ENCODE results near the gene PWWP2B. TPM values are rescaled to one million over a fixed set of nuclear protein-coding genes. Genes with fewer than 3 reads are reported as not detected.

The PWWP2B gene
- 6.7 and 9.5 TPM in 2 replicates for total RNA-seq (2014; rRNA removed; shearing (Covaris generic))

GRCh38 chr10:132397036-132397541 is at the start of gene PWWP2B:
TSS of gene PWWP2B (plus strand) at chr10:132397200. CDS start at chr10:132397227, 27 bp downstream.
- peak; percentile 25 for DNase-seq (ENCODE audit: low read depth)

GRCh38 chr10:132347211-132347930 is 49.6 kb upstream of the PWWP2B start:
- no peak for DNase-seq (ENCODE audit: low read depth)

- DNase-seq (ENCODE audit: low read depth) = no peak
Measured at GRCh38 chr10:132347931-132348267, 49.1 kb upstream of the PWWP2B start.

DNA sequence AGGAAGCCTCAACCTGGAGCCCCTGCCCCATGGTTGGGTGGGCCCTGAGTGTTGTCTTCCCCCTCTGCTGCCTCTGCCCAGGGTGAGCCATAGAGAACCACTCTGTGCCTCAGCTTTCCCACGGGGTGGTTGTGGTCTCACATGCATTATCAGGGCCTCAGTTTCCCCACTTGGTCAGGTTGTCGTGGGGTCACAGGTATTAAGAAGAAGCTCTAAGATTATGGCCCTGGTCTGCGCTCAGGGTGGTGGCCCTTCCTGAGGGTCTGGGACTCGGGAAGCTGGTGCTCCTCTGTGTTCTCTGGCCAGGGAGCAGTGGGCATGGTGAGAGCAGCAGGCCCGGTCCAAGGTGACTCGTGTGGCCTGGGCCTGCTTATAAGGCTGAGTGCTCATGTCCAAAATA is 47.2 kb upstream of the PWWP2B start:
- no peak for DNase-seq (ENCODE audit: low read depth)

GRCh38 chr10:132350391-132350790 is 46.6 kb upstream of the PWWP2B start:
- DNase-seq (ENCODE audit: low read depth) = no peak

DNA sequence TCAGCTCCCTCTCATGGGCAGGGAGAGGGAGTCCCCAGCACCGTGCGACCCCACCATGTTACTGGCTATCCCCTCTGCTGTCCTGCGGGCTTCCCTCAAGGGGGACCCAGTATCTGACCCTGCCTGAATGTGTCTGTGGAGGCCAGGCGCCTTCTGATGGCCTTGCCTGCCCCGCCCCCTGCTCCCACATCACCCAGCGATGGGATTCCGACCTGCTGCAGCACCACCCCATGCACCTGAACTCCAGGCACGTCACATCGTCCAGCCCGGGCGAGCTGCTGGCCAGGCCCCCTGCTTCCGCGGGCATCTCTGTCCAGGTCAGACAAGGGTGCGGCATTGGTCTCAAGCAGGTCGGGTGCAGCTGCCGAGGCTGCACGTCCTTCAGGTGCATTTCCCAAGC is 46.1 kb upstream of the PWWP2B start:
- no peak for DNase-seq (ENCODE audit: low read depth)

- DNase-seq (ENCODE audit: low read depth) = no peak
Measured at GRCh38 chr10:132351611-132352010, 45.4 kb upstream of the PWWP2B start.

- peak; percentile 64 for DNase-seq (ENCODE audit: low read depth)
Measured at GRCh38 chr10:132352462-132353308, 44.3 kb upstream of the PWWP2B start.

DNA sequence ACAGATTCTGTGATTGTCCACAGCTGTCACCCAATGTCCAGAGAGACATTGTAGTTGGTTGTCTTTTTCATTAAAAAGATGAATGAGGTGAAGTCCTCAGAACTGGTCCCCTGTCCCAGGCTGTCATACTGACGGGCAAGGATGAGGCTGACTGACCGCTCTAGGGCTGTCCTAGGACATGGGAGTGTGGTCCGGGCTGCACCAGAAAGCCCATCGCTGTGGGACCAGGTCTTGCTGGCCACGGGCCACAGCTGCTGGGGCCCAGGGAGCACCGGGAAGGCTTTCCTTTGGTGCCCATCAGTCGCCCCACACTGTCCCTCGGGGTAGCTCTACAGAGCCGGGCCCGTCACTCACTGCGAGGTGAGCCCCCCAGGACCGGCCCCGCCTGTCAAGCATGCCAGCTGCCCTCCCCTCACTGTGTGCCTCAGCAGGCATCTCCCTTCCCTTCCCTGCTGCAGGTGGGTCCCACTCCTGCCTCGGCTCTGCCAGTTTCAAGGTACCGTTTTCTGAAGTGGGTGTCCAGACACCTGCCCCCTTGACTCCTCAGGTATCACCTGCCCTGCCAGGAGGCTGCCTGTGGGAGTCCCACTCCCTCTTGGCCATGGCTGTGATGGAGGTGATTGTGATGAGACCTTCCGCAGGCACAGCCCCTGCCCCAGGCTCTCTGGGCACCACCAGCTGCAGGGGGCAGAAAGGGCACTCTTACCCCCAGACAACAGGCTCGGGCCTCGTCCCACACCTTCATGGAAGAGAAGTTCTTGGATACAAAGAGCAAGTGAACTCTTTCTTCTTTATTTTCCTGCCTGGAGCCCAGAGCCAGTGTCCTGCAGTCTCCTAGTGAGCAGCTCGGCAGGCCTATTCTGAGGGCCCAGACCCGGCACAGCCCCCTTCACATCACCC is 43.3 kb upstream of the PWWP2B start:
- no peak for DNase-seq (ENCODE audit: low read depth)

- no peak for DNase-seq (ENCODE audit: low read depth)
Measured at GRCh38 chr10:132354356-132355094, 42.5 kb upstream of the PWWP2B start.

DNA sequence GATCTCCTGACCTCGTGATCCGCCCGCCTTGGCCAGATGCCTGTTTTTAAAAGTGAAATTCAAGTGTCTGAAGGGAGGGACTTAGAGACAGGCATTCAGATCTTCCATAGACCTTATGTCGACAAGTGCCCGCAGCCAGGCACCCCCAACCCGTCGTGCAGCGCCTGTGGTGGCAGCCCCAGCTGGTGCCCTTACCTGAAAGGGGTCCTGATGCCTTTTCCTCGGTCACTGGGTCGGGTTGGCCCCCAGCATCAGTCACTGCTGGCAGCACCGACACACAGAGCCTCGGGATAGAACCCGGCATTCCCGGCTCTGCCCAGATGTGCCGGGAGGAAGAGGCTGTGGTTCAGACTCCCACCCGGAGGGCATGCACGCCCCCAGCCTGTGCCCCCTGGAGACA is 41.7 kb upstream of the PWWP2B start:
- DNase-seq (ENCODE audit: low read depth) = no peak

- DNase-seq (ENCODE audit: low read depth) = no peak
Measured at GRCh38 chr10:132355754-132356153, 41.2 kb upstream of the PWWP2B start.

DNA sequence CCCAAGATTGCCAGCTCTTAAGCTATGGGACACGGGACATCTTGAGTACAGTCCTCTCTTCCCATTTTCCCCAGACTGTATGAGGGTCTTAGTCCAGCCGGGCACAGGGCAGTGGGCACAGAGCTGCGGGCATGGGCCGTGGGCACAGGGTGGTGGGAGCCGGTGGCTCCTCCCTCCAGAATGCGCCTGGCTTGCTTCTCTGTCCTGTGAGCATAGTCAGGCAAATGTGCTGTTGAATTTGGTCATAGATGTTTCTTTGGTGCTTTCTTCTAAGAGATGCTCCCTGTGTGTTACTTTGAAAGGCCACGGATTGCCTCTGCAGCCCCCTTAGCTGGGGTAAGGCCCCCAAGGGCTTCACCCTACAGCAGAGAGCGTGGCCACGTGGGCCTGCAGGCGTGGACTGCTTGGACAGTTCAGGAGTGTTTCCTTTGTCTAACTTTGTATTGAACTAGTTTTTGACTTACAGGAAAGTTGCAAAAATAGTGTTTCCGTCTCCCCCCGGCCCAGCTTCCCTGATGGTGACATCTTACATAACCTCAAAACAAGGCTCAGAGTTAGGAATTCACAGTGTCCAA is 40.3 kb upstream of the PWWP2B start:
- no peak for DNase-seq (ENCODE audit: low read depth)

DNA sequence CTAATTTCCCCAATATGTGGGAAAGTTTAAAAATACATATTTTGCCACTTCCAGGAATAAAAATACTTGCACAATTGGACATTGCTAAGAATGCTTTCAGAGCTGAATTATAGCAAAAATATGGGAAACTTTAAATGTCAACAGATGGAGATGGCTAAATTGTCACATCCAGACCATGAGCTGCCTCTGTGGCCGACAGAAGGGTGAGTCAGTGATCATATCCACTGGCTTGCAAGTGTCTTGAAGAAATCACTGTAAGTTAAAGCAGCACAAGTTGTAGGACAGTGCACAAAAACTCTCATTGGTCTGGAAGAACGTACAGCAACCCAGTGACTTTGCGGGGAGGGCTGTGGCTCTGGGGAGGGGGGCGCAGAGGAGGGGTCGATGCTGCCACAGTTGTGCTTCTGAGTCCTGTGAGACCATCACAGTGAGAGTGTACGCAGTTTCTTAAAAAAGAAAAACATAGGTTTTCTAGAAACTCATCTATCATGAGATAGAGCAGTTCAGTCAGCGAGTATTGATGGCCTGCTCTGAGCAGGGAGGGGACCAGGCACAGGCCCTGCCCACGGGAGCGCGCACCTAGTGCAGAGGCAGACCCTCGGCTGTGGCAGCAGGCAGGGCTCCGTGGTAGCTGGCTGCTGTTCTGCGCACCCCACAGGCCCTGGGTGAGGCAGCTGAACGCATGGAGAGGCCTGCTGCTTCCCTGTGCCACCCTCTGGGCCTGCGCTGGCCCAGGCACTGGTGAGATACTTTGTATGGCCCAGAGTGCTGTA is 39.5 kb upstream of the PWWP2B start:
- no peak for DNase-seq (ENCODE audit: low read depth)

DNA sequence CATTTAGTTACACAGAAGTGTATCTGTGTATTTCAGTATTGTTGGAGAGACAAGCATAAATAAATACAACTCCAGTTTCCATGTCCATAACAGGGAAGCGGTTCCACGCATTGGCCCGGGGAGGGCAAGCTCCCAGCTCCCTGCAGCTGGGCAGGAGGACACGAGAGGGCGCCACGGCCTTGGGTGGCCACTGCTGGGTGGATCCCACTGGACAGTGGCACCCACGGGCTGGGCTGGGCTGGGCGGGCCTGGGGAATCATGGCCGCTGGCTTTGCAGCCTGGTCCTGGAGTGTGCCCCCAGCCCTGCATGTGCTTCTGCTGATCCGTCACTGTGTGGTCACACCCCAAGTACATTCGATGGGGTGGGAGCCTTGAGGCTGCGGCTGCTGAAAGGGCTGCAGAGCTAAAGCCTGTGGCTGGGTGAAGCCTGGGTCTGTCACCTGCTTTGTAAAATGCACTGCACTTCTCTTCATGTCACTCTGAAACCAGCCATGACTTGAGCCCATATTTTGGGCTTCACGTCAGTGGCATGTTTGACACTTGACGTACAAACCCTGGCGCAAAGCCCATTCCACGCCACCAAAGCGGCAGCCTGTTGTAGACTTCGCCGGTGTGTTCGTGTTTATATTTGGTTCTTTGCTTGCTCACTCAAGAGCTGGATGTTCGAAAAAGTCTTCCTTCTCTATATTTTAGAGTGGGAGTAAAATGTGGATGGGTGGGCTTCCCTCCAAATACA is 37.5 kb upstream of the PWWP2B start:
- DNase-seq (ENCODE audit: low read depth) = no peak

DNA sequence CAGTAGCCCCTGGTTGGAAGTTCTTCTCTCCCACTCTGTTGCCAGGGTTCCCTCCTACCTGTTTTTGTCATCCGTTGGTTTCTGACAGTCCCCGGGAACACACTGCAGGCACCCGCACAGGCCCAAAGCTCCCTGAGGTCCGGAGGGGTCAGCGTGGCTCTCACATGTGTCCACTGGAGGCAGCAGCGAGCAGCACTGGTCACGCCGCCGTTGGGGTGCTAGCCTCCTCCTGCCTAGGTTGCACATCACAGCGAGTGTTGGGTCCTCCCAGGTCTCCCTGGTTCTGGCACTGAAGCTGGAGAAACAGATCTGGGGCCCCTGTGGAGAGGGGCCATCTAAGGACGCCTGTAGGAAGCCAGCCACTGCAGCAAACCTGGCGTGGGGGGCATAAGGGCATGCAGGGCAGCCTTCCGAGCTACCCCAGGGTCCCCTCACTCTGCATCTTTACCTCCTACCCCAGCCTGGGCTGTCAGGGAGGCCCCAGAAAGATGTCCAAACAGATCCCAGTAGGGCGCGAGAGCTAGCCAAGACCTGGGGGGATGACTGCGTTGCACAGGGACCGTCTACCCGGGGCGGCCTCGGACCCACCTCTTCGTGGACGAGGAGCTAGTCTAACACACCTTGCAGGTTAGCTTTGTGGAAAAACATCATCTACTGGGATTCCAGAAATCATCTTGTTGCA is 36.1 kb upstream of the PWWP2B start:
- no peak for DNase-seq (ENCODE audit: low read depth)

- no peak for DNase-seq (ENCODE audit: low read depth)
Measured at GRCh38 chr10:132361581-132362101, 35.4 kb upstream of the PWWP2B start.

- DNase-seq (ENCODE audit: low read depth) = no peak
Measured at GRCh38 chr10:132362151-132362611, 34.8 kb upstream of the PWWP2B start.
